ENCODE results near the gene RAB19.

RAB19 gene

GRCh38 chr7:140403878-140404564, at the start of gene RAB19:
Gene RAB19 (plus strand): TSS chr7:140404058. CDS start chr7:140407647, 3,589 bp downstream.
- DNase-seq (ENCODE audit: low read depth) = peak; percentile 21

- DNase-seq (ENCODE audit: low read depth) = no peak
These were observed 45.8 kb upstream of the RAB19 start for GRCh38 chr7:140358024-140358411.

GRCh38 chr7:140358412-140359051, 45.3 kb upstream of the RAB19 start:
- DNase-seq (ENCODE audit: low read depth) = peak; percentile 7

- DNase-seq (ENCODE audit: low read depth) = no peak
These were observed 43.1 kb upstream of the RAB19 start for GRCh38 chr7:140360697-140361229.

- no peak for DNase-seq (ENCODE audit: low read depth)
These were observed 39.0 kb upstream of the RAB19 start for GRCh38 chr7:140364819-140365218.

GRCh38 chr7:140367528-140367927, 36.3 kb upstream of the RAB19 start:
- no peak for DNase-seq (ENCODE audit: low read depth)

GRCh38 chr7:140369294-140369693, 34.6 kb upstream of the RAB19 start:
- DNase-seq (ENCODE audit: low read depth) = no peak

GRCh38 chr7:140375323-140375722, 28.5 kb upstream of the RAB19 start:
- no peak for DNase-seq (ENCODE audit: low read depth)

GRCh38 chr7:140375892-140376730, 27.7 kb upstream of the RAB19 start:
- no peak for DNase-seq (ENCODE audit: low read depth)

- no peak for DNase-seq (ENCODE audit: low read depth)
These were observed 19.7 kb upstream of the RAB19 start for GRCh38 chr7:140383954-140384713.

- no peak for DNase-seq (ENCODE audit: low read depth)
These were observed 18.8 kb upstream of the RAB19 start for GRCh38 chr7:140384894-140385545.

- DNase-seq (ENCODE audit: low read depth) = no peak
These were observed 14.4 kb upstream of the RAB19 start for GRCh38 chr7:140389445-140389844.

GRCh38 chr7:140390034-140390433, 13.8 kb upstream of the RAB19 start:
- no peak for DNase-seq (ENCODE audit: low read depth)

GRCh38 chr7:140390466-140391190, 13.2 kb upstream of the RAB19 start:
- no peak for DNase-seq (ENCODE audit: low read depth)

- no peak for DNase-seq (ENCODE audit: low read depth)
These were observed 12.2 kb upstream of the RAB19 start for GRCh38 chr7:140391634-140392033.

- no peak for DNase-seq (ENCODE audit: low read depth)
These were observed 10.0 kb upstream of the RAB19 start for GRCh38 chr7:140393756-140394306.

- peak; percentile 75 for DNase-seq (ENCODE audit: low read depth)
These were observed 5.8 kb upstream of the RAB19 start, which contains the start of gene SLC37A3 for GRCh38 chr7:140397784-140398750. Gene SLC37A3 (minus strand): TSS chr7:140398530. CDS start chr7:140382526, 16,004 bp downstream.

GRCh38 chr7:140398821-140399220, 5.0 kb upstream of the RAB19 start:
- DNase-seq (ENCODE audit: low read depth) = no peak

- no peak for DNase-seq (ENCODE audit: low read depth)
These were observed 3.5 kb upstream of the RAB19 start for GRCh38 chr7:140400381-140400780.

Data from T-helper 22 cell (primary cell).